Stimulated activated CD8-positive, alpha-beta memory T cell treated with anti-CD3 and anti-CD28 coated beads, Interleukin-4, amount 100 ng/mL, for 4 hours (primary cell): ENCODE measurements around the gene DIS3L2.

Experiments used
- DNase-seq, 2 donors: peaks; one replicate each; pipeline ENCODE4 v3.0.0-alpha.2; 2020; ENCODE audit warnings: low read depth in 2 of 2, low spot score in 1 of 2

Gene DIS3L2

DNA sequence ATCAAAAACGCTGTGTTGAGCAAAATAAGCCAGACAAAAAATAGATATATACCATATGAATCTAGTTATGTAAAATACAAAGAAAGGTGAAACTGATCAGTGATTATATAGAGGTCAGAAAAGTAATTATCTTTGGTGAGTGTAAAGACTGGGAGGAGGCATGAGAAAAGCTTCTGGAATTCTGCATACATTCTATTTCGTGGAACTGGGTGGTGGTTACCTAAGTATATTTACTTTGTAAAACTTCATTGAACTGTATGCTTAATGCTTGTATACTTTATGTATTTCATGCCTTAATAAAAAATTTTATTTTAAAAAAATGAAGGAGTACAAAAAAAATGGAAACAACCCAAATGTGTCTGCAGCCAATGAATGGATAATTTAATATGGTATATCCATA lies 263.9 kb downstream of the DIS3L2 start:
- no peak for DNase-seq

DNA sequence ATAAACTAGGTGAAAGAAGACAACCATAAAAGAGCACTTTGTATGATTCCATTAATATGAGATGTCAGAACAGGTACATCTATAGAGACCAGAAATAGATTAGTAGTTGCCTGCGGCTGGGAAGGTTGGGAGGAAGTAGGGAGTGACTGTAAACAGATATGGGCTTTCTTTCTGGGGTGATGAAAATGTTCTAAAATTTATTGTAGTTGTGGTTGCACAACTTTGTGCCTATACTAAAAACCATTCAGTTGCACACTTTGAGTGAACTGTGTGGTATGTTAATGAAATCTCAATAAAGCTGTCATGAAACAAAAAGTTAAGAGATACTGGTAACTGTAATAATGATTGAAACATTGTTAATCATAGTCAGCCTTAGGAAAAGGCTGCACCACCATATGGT lies 264.4 kb downstream of the DIS3L2 start:
- no peak for DNase-seq

DNA sequence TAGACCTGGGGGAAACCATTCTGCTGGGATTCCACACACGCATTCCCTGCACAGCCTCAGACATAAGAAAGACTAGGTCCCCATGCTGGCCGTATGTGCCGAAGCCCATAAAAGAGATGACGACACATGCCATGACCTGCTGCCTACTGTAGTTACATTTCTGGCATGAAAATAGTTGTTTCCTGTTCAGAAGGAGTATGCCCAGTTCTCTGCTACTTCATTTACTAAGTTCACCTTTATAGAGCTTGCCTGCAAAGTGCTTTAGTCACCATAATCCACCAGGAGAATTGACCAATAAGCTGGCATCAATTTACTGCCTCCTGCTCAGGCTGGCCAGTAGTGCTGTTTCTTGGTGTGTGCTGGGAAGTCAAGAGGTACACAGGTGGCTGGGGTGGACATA lies 266.8 kb downstream of the DIS3L2 start:
- DNase-seq: no peak

DNA sequence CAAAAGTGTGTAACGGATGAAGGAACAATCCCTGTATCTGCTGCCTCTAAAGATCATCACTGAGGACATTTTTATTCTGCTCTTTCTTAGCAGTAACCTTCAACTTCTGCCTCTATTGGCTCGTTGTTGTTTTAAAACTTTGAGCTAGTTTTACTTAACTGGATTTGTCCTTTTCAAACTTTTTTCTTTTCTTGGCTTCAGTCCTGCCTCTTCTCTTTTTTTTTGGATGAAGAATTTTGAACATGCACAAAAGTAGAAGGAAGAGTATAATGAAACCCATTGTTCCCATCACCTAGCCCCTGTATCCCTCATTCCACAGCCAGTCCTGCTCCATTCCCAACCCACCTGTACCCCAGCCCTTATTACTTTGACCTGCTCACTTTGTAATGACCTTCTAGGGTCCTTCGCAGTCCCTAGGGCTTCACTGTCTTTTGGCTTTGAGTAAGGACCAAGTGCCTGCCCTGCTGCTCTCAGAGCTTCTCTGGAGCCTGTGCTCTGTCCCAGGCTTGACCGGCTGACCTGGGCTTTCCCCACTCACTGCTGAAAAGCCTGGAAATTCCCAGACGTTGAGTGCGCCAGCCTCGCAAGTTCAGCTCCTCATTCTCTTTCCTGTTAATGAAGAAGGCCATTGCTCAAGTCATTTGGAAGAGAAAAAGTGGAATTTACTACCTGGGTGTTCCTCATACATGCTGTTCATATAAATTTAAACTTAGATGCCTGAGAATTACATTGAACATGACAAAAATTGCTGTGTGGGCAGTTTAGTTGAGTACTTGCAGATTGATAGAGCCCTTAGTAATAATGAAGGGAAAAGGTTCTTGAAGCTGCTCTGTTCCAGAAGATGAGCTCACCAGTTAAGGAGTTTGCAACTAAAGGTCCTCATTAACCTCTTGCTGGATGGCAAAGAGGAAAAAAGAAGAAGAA lies 267.7 kb downstream of the DIS3L2 start:
- no peak for DNase-seq

DNA sequence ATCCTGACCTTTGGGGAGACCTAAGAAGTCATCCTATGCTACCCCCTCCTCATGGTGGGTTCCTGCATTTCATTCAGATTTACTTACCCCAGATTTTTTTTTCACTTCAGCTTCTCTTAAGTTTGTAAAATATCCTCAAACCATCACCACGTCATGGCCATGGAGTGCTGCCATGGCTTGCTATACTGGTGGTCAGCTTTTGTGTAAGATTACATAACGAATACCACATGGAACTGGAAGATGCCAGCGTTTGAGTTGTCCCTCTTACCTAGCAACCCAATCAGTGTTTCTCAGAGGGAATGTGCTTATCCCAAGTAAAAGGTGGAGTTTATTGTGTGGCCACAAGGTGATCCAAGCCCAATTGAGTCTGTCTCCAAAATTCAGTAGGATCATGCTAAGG lies 268.4 kb downstream of the DIS3L2 start:
- DNase-seq: no peak

DNA sequence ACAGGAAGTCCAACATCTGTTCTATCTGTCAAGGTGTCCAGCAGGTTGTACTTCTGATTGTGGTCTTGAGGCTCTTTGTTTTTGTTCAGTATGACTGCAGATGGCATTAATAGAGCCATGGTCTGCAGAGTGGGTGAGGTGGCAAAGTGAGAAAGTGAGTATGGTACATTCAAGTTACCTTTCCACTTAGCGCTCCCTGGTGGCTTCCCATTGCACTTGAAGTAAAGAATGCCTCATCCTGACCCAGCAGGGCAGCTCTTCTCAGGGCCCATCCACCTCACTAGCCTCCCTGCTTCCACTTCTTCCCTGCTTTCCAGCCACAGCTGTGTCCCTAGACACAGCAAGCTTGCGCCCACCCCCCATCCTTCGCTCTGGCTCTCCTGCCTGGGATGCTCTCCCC lies 269.0 kb downstream of the DIS3L2 start:
- DNase-seq: no peak

DNA sequence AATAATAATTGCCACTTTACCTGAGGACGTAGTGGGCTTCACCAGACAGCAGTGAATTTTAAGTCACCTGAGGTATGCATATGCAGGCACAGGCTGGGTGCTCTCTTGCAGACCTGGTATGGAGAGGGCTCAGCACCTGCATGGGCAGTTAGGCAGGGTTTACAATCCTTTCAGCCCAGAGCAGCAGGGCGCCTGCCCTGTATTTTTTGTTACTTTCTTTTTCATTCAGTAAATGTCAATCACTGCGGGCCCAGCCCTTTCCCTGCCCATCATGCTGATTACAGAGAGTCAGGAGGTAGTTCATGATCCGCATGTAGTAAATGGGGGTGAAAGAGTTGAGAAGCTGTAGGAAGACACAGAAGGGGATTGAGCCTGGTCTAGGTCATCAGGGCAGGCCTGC lies 270.0 kb downstream of the DIS3L2 start:
- DNase-seq: no peak

DNA sequence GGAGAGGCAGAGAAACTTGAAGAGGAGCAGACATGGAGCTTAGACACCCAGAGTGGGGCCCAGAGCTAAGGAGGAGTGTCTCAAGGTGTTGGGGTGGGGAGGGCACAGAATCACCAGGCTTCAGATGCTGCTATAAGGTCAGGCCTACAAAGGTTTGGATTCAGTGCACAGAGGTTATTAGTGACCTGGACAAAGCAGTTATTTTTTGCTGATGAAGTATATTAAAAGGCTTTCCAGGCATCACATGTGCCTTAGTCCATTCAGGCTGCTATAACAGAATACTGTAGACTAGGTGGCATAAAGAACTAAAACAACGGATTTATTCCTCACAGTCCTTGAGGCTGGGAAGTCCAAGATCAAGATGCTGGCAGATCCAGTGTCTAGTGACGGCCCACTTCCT lies 271.4 kb downstream of the DIS3L2 start:
- no peak for DNase-seq

DNA sequence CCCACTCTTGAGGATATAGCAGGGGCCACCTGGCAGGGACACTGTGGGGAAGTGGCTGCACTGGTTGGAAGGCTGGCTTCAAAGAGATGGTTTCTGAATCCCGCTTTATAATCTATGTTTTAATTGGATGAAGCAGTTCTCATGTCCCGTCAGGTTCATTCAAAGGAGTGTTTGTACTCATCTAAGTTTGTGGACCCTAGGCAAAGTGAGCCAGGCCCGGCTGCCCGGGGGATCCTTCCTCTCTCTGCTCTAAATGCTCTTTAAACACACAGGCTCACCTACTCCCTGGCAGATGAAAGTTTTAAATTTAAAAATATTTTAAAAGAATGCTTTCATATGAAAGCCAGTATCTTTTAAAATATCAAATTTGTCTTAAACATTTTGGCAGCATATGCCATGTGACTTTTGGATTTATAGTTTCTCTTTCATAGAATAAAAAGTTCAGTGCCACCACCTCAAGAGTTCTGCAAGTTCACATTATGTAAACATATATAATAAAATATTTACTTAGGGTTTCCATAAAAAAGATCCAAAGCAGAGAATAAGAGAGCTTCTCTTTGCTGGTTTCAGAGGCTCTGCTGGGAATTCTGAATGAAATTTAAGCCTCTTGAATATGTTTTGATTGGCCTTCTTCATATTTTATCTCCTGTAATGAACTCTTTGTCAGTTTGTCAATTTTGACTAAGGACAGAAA lies 273.6 kb downstream of the DIS3L2 start:
- no peak for DNase-seq

DNA sequence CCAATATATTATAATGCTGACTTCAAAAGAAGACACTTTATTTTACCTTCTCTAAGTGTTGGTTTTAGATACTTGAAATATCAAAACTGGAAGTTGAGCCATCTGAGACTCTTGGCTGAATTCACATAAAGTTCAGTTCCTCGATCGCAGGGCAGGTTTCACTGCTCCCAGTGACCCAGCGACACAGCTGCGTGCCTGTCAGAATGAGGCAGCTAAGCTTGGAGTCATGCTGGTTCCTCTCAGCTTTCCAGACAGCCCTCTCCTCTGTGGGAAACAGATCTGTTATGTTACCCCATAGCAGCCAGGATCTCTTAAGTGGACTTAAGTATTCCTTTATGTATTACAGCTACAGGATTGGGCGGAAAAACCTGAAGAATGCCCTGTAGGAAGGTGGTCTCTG lies 274.2 kb downstream of the DIS3L2 start:
- no peak for DNase-seq

DNA sequence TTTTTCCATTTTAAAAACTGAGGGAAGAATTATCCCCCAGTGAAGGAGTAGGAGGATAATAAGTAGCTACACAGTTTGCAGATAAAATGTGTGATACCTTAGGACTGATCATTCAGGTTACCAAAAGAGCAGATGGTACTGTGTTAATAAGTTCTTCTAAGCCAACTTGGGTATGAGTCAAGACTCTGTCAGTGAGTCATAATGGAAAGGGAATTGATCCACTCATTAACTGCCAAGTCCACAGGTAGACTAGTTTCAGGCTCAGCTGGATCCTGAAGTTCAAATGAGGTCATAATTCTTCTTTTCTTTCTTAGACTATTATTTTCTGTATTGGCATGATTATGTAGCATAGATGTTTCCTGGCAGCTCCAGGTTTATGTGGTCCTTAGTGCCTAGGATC lies 274.7 kb downstream of the DIS3L2 start:
- no peak for DNase-seq

DNA sequence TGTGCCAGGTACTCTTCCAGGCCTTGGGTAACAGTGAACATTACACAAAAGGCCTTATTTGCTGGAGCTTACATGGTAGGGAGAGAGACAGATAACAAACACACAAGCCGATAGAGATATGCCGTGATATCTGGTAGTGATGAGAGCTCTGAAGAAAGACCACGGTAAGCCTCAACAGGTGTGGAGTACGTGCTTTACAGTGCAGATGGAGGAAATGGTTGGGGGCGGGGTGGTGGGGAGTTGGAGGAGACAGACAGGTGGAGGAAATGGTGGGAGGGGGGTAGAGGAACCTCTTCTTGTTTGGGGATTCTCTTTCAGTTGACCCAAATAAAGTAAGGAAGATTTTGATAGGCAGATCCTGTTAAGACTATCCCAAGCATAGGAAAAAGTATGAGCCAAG lies 276.0 kb downstream of the DIS3L2 start:
- DNase-seq: no peak

DNA sequence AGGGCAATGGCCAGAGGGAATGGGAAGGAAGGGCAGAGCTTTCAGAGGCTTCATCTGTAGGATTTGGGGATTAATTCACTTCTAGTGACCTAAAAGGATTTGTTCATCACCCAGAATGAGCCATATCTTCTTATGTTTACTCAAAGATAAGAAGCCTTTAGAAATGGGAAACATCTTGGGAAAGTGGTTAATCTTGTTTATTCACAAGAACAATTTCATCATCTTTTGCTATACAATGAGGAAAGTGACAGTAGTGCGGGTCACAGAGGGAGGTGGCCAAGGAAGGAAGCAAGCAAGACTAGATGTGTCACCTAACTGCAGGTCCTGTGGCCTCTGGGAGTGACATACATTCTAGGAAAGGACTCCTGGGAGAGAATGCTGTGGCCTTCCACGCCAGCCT lies 276.6 kb downstream of the DIS3L2 start:
- no peak for DNase-seq

DNA sequence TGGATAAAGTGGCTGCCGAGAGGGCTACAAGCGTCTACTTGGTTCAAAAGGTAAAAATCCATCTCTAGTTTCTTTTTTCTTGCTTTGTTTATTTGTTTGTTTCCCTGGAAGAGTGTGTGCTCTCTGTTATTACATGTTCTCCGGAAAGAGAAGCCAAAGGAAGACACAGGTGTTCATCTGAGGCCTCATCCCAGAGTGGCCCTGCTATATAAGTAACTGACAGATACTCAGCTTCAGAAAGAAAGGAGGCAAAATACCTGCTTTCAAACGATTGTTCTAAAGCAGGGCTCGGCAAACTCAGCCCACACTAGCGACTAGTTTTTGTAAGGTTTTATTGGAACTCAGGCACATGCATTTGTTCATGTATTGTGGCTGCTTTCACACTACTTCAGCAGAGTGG lies 277.1 kb downstream of the DIS3L2 start:
- no peak for DNase-seq

DNA sequence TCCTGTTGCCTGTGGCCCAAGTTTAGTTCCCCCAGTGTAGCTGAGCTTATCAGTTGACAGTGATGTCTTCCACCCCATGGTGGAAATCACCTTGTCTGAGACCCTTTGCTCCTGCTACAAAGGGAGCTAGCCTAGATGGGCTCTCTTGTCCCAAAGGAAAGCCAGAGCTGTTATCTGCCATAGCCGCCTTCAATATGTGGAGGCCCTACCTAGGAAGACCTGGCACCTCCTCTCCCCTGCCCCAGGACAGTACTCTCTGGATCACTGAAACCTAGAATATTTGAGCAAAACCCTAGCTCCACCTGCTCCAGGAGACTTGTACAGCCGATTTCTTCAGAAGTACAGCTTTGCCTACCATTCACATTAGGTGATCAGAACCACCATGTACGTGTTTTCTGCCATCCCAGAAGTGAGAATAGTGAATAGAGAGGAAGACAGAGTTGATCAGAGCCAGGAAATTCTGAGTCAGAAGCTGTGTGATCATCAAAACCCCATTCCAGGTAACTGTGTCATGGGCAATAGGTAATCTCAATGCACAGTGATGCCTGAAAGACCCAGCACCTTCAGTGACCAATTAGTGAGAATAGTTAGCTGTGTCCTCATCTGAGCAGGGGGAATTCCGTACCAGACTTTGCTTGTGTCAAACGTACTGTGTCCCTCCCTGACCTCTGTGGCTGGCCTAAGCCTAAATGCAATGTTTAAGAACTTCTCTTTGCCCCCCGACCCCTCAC lies 278.6 kb downstream of the DIS3L2 start:
- DNase-seq: no peak

DNA sequence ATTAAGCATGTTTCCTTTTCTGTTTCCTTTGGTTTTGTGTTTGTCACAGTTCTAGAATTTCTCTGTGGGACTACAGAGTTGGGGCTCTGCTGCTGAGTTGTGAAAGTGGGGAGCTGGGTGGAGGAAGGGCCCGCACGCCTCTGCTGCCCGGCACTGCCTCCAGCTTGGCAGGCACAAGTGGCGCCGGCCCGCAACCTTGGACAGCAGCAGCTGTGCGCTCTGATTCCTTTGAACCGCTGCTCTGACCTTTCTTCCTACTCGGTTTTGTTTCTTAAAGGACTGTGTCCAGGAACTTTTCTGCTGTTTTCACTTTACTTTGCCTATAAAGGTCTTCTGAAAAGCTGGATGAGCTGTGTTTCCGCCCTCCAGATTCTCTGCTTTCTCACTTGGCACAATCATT lies 279.4 kb downstream of the DIS3L2 start:
- no peak for DNase-seq

DNA sequence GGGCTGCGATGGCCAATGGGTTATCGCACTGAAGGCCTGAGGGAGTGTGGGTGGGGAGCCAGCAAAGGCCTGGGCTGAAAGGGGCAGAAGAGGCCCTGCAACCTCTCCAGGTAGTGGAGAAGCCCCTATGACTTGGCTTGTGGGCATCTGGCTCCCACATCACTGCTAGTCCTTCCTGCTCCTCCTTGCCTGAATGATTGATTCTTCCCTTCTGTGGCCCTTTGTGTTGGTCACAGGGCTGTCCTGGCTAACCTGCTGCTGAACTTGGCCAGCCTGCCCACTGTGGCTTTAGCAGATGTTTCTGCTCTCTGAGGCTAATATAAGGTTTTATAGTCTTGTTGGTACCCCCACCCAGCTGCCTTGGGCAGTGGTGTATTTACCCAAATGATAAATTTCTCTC lies 280.8 kb downstream of the DIS3L2 start:
- no peak for DNase-seq

DNA sequence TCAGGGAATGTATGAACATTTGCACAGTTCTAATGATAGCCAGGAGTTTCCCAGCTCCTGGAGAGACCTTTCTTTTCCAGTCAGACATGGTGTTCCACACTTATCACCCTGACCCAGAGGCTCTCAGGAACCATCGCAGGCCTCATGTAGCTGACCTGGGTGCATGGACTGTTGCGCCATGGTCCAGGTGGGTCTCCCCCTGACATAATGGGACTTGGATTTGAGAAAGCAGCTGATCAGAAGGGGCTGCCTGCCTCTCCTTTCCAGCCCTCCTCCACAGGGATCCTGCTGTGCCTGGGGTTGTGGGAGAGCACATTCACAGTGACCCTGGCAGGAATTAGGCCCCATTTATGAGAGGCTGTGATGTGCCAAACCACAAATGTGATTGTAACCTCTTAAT lies 283.6 kb downstream of the DIS3L2 start:
- DNase-seq: no peak

DNA sequence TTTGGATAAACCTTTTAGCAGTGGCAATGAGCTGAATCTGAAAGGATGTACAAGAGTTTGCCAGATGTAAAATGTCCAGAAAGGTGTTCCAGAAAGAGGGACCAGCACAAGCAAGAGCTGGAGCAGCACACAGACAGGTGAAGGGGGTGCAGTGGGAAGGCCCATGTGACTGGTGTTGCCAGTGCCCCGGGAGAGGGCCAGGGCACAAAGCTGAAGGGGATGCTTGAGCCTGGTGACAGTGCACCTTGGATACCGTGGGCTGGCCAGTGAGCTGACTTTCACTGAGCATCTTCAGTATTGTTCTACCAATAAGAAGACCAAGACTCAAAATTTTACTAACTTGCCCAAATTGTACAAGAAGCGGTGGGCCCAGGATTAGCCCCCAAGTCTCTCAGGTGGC lies 284.7 kb downstream of the DIS3L2 start:
- DNase-seq: no peak

DNA sequence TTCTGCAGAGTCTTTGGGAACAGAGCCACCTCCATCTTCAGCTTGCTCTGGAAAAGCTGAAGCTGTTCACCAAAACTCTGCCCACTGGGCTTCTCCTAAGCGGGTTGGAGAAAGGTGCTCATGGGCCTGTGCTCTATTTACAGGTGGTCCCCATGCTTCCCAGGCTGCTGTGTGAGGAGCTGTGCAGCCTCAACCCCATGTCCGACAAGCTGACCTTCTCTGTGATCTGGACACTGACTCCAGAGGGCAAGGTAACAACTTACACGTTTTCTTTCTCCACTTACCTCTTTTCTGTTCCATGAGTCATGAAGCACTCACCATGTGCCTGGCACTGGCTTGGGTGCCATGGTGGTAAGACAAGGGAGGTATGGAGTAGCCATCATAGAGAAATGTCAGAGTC lies 287.6 kb downstream of the DIS3L2 start:
- DNase-seq: no peak

DNA sequence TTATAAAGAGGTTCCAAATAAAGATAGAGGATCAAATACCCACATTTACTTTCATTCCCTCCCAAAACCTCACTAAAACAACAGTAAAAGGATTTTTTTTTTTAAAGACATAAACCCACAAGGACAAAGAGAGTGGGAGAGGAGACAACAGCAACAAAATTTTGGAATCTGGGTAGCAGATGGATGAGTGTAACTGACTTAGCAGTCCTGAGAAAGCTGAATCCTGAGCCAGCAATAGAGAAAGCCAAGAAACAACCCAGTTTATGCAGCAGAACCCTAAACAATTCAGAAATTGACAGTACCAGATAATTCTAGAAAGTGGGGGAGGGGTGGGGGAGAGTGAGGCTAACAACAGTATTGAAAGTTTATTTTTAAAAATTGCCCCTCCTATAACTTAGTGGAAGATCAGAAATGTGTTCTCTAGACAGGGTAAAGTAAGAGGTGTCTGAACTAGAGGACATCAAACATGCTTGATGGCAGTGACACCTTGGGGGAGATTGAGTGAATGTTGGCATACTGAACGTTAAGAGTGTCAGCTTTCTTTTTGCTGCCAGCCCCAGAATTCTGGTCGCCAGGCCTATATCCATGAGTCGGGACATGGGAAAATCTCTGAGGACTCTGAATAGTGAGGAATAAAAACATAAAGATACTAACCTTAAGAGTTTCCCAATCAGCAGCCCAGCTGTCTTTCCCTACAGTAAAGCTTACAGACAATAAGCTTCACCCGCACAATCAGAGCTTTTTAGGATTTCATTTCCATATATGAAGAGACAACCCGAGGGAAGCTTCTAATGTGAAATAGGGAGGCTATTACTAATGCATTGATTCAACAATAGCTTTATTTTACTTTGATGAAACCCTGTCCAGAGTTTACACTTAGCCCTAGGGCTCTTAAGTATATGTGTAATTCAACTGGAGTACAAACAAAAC lies 289.0 kb downstream of the DIS3L2 start:
- no peak for DNase-seq
